ENCODE data around the gene RENBP. TPM values are rescaled to one million over a fixed set of nuclear protein-coding genes. Genes with fewer than 3 reads are reported as not detected.

The RENBP gene
- total and polyA plus RNA-seq, 2 of the 13 experiments (the other 11 are each of a cell fraction or from before 2014, with no cell fraction given): 1.4 to 2.6 TPM

GRCh38 chrX:153927922-153928760 is 16.3 kb downstream of the RENBP start (continued):
- TF ChIP-seq CSRNP2 (CRISPR knock-in tag; conservative IDR thresholded peaks at IDR 0.05; ENCODE audit: low read depth): no peak
- no peak for TF ChIP-seq NR2F2 (IDR thresholded peaks at IDR 0.05; ENCODE audit: borderline replicate concordance, low read depth)
- 0 out of 2 replicates have a peak, but pooled peaks have one; percentile 28 for TF ChIP-seq GMEB2 (CRISPR knock-in tag; IDR thresholded peaks at IDR 0.05; ENCODE audit: low read depth)
- no peak for TF ChIP-seq FOXO1 (CRISPR knock-in tag; IDR thresholded peaks at IDR 0.05)
- TF ChIP-seq TARDBP (CRISPR knock-in tag; IDR thresholded peaks at IDR 0.05): no peak
- no peak for TF ChIP-seq CHD2 (IDR thresholded peaks at IDR 0.05; ENCODE audit: low read depth, low read length)
- TF ChIP-seq NFE2 (CRISPR knock-in tag; IDR thresholded peaks at IDR 0.05): no peak
- no peak for TF ChIP-seq ZSCAN25 (CRISPR knock-in tag; IDR thresholded peaks at IDR 0.05)
- TF ChIP-seq ZNF788 (CRISPR knock-in tag; IDR thresholded peaks at IDR 0.05; ENCODE audit: borderline replicate concordance): no peak; the same call in 1 of the 2 replicates
- TF ChIP-seq POLR2A (IDR thresholded peaks at IDR 0.05; ENCODE audit: insufficient read depth in 1 of 2, low read depth in 2 of 2, low read length in 2 of 2): peak in 1 of 2 experiments; percentile 30; a peak in 2 of 4 replicates
- no peak for TF ChIP-seq ZNF646 (CRISPR knock-in tag; IDR thresholded peaks at IDR 0.05)
- no peak; the same call in 1 of the 2 replicates for TF ChIP-seq ISL2 (CRISPR knock-in tag; IDR thresholded peaks at IDR 0.05)
- TF ChIP-seq ZNF589 (CRISPR knock-in tag; conservative IDR thresholded peaks at IDR 0.05): no peak
- TF ChIP-seq ZNF101 (CRISPR knock-in tag; IDR thresholded peaks at IDR 0.05; ENCODE audit: borderline replicate concordance, low read depth): no peak
- TF ChIP-seq ZFP91 (CRISPR knock-in tag; IDR thresholded peaks at IDR 0.05; ENCODE audit: borderline replicate concordance): no peak
- no peak for TF ChIP-seq MTA1 (CRISPR knock-in tag; IDR thresholded peaks at IDR 0.05; ENCODE audit: borderline replicate concordance)
- TF ChIP-seq CCDC6 (CRISPR knock-in tag; IDR thresholded peaks at IDR 0.05): 0 out of 2 replicates have a peak, but pooled peaks have one; percentile 32
- TF ChIP-seq ZNF883 (CRISPR knock-in tag; IDR thresholded peaks at IDR 0.05; ENCODE audit: not compliant biosample characterization): no peak

All from HepG2 (cell line).